ENCODE data around the gene KDM4B. TPM values are rescaled to one million over a fixed set of nuclear protein-coding genes. Genes with fewer than 3 reads are reported as not detected.

KDM4B gene
- total and polyA plus RNA-seq, 9 of the 15 experiments (the other 6 are each of a cell fraction or from before 2014, with no cell fraction given) = 0.21 to 29.9 (median 7.3) TPM

DNA sequence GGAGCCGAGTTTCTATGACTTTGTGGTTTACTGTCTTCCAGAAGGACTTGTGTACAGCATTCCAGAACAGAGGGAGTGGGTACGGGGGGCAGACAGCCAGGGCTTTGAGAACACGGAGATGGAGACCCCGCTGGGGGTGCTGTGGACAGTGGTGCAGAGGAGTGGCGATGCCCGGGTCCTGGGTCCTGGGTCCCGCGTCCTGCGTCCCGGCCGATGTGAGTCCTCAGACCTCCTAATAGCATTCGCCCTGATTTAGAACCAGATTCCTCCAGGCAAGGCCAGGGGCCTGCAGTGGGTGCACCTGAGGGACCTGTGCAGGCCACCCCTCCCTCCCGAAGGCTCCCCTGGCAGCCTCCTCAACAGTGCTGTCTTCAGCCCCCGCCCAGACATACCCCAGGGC lies 97.9 kb downstream of the KDM4B start:
- DNase-seq (ENCODE audit: extremely low read depth in 1 of 4, low spot score in 3 of 4) (no peak), FAIRE-seq (no peak), ATAC-seq (no peak)
- no peak overlapping the region for H3K4me2 ChIP-seq (ENCODE audit: insufficient read depth, low read length)
- H3K4me1 ChIP-seq (replicated peaks in 1 of 2; ENCODE audit: control insufficient read depth in 2 of 2, insufficient read depth in 2 of 2, low read length in 2 of 2) = peaks cover 0 to 10% of the 10 kb centered on the region in 2 experiments; a peak in 1 of 5 replicates
- 93% methylated on average over 7 of the region's 14 CpGs for WGBS (ENCODE audit: insufficient coverage, low coverage, missing lambda C conversion rate)
- no peak overlapping the region for H3K27ac ChIP-seq (ENCODE audit: extremely low read depth, low read depth, low read length)
- H3K27me3 ChIP-seq (ENCODE audit: control insufficient read depth in 2 of 2, insufficient read depth in 2 of 2, low read length in 2 of 2) = no peaks in the 10 kb centered on the region
- peaks cover 8% of the 10 kb centered on the region; the same call in 2 of the 3 replicates for H3K36me3 ChIP-seq (ENCODE audit: control insufficient read depth, insufficient read depth, low read length)
- BruUV-seq (replicated peaks) = no TSS peak
- no peak for TF ChIP-seq ZNF175 (CRISPR knock-in tag; IDR thresholded peaks at IDR 0.05; ENCODE audit: low read depth)
- no peak for TF ChIP-seq SMAD4 (CRISPR knock-in tag; conservative IDR thresholded peaks at IDR 0.05)
- TF ChIP-seq LEF1 (IDR thresholded peaks at IDR 0.05) = no peak
- TF ChIP-seq IFI16 (CRISPR knock-in tag; IDR thresholded peaks at IDR 0.05) = no peak
- no peak for TF ChIP-seq ZKSCAN1 (IDR thresholded peaks at IDR 0.05; ENCODE audit: low read depth, low read length)
- no peak for TF ChIP-seq TOE1 (IDR thresholded peaks at IDR 0.05; ENCODE audit: borderline replicate concordance)
- no peak for TF ChIP-seq TOE1 (CRISPR knock-in tag; IDR thresholded peaks at IDR 0.05; ENCODE audit: borderline replicate concordance, low read depth)
- TF ChIP-seq, protein P1, sequence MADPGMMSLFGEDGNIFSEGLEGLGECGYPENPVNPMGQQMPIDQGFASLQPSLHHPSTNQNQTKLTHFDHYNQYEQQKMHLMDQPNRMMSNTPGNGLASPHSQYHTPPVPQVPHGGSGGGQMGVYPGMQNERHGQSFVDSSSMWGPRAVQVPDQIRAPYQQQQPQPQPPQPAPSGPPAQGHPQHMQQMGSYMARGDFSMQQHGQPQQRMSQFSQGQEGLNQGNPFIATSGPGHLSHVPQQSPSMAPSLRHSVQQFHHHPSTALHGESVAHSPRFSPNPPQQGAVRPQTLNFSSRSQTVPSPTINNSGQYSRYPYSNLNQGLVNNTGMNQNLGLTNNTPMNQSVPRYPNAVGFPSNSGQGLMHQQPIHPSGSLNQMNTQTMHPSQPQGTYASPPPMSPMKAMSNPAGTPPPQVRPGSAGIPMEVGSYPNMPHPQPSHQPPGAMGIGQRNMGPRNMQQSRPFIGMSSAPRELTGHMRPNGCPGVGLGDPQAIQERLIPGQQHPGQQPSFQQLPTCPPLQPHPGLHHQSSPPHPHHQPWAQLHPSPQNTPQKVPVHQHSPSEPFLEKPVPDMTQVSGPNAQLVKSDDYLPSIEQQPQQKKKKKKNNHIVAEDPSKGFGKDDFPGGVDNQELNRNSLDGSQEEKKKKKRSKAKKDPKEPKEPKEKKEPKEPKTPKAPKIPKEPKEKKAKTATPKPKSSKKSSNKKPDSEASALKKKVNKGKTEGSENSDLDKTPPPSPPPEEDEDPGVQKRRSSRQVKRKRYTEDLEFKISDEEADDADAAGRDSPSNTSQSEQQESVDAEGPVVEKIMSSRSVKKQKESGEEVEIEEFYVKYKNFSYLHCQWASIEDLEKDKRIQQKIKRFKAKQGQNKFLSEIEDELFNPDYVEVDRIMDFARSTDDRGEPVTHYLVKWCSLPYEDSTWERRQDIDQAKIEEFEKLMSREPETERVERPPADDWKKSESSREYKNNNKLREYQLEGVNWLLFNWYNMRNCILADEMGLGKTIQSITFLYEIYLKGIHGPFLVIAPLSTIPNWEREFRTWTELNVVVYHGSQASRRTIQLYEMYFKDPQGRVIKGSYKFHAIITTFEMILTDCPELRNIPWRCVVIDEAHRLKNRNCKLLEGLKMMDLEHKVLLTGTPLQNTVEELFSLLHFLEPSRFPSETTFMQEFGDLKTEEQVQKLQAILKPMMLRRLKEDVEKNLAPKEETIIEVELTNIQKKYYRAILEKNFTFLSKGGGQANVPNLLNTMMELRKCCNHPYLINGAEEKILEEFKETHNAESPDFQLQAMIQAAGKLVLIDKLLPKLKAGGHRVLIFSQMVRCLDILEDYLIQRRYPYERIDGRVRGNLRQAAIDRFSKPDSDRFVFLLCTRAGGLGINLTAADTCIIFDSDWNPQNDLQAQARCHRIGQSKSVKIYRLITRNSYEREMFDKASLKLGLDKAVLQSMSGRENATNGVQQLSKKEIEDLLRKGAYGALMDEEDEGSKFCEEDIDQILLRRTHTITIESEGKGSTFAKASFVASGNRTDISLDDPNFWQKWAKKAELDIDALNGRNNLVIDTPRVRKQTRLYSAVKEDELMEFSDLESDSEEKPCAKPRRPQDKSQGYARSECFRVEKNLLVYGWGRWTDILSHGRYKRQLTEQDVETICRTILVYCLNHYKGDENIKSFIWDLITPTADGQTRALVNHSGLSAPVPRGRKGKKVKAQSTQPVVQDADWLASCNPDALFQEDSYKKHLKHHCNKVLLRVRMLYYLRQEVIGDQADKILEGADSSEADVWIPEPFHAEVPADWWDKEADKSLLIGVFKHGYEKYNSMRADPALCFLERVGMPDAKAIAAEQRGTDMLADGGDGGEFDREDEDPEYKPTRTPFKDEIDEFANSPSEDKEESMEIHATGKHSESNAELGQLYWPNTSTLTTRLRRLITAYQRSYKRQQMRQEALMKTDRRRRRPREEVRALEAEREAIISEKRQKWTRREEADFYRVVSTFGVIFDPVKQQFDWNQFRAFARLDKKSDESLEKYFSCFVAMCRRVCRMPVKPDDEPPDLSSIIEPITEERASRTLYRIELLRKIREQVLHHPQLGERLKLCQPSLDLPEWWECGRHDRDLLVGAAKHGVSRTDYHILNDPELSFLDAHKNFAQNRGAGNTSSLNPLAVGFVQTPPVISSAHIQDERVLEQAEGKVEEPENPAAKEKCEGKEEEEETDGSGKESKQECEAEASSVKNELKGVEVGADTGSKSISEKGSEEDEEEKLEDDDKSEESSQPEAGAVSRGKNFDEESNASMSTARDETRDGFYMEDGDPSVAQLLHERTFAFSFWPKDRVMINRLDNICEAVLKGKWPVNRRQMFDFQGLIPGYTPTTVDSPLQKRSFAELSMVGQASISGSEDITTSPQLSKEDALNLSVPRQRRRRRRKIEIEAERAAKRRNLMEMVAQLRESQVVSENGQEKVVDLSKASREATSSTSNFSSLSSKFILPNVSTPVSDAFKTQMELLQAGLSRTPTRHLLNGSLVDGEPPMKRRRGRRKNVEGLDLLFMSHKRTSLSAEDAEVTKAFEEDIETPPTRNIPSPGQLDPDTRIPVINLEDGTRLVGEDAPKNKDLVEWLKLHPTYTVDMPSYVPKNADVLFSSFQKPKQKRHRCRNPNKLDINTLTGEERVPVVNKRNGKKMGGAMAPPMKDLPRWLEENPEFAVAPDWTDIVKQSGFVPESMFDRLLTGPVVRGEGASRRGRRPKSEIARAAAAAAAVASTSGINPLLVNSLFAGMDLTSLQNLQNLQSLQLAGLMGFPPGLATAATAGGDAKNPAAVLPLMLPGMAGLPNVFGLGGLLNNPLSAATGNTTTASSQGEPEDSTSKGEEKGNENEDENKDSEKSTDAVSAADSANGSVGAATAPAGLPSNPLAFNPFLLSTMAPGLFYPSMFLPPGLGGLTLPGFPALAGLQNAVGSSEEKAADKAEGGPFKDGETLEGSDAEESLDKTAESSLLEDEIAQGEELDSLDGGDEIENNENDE (IDR thresholded peaks at IDR 0.05; ENCODE audit: low read depth, low read length) = no peak
- TF ChIP-seq MED1 (CRISPR knock-in tag; IDR thresholded peaks at IDR 0.05; ENCODE audit: borderline replicate concordance) = no peak
- no peak for TF ChIP-seq GABPB2 (CRISPR knock-in tag; conservative IDR thresholded peaks at IDR 0.05)
- intact Hi-C loops (cut with micrococcal nuclease) (no loop called here), in situ Hi-C loops (cut with MboI) (no loop called here)
- peak overlapping the region in 1 of 2 experiments; percentile 26; a peak in 1 of 4 replicates for H3K9ac ChIP-seq (ENCODE audit: insufficient read depth in 1 of 2, low read depth in 2 of 2, low read length in 2 of 2)
- peaks cover 3% of the 10 kb centered on the region for H3K9me1 ChIP-seq (ENCODE audit: control insufficient read depth, insufficient read depth, low read length)
- no peak overlapping the region for H3K4me3 ChIP-seq
- H3K9me3 ChIP-seq (replicated peaks; ENCODE audit: control insufficient read depth, insufficient read depth, low read depth, low read length) = 0 out of 2 replicates have a peak, but pooled peaks cover 3% of the 10 kb centered on the region
- no peaks in the 10 kb centered on the region for H3K79me2 ChIP-seq (ENCODE audit: control insufficient read depth, insufficient read depth, low read length)
- POLR2A ChIA-PET = interaction anchor here (1.2 kb wide), 1 partner anchor 12 kb away, joined by 4 read pairs; no protein-coding TSS in a partner anchor
- CTCF ChIA-PET (ENCODE audit: low intra/inter-chr PET ratio) = no interaction called here
- no peaks in the 10 kb centered on the region for H4K20me1 ChIP-seq (replicated peaks; ENCODE audit: control insufficient read depth, insufficient read depth, low read length)
- H2AFZ ChIP-seq (ENCODE audit: low read depth, low read length) = no peak overlapping the region
